IgD-negative memory B cell (primary cell): ENCODE measurements around the gene DIS3L. TPM values are rescaled to one million over a fixed set of nuclear protein-coding genes. Genes with fewer than 3 reads are reported as not detected.
"Not testable (repeated sequence)": the region's sequence is repeated elsewhere in the genome, so short reads cannot be mapped to it uniquely, and the experiment has no call there.

Experiments
- H3K27ac Mint-ChIP-seq, 3 donors: one replicate each; pipeline ENCODE4 v1.8.0; 2020 to 2022; ENCODE audit warnings: mild to moderate bottlenecking in 3 of 3, mixed read lengths in 3 of 3, moderate library complexity in 1 of 3
- H3K27me3 Mint-ChIP-seq: one replicate; pipeline ENCODE4 v1.8.0; 2021; ENCODE audit warnings: mixed read lengths
- H3K36me3 Mint-ChIP-seq: one replicate; pipeline ENCODE4 v1.8.0; 2020; ENCODE audit warnings: mild to moderate bottlenecking, mixed read lengths
- H3K4me1 Mint-ChIP-seq, 3 donors: one replicate each; pipeline ENCODE4 v1.8.0; 2020 to 2022; ENCODE audit warnings: mixed read lengths in 3 of 3, mild to moderate bottlenecking in 1 of 3
- H3K4me3 Mint-ChIP-seq, 4 donors: one replicate each; pipeline ENCODE4 v1.8.0; 2020 to 2022; ENCODE audit warnings: mild to moderate bottlenecking in 4 of 4, mixed read lengths in 4 of 4, moderate library complexity in 3 of 4
- H3K9me3 Mint-ChIP-seq, 3 donors: one replicate each; pipeline ENCODE4 v1.8.0; 2020 to 2021; ENCODE audit warnings: mixed read lengths in 3 of 3, mild to moderate bottlenecking in 1 of 3
- polyA plus RNA-seq: library from polyadenylated mRNA; unstranded; fragments of 300-500 nt; fragmentation: Illumina TruSeq; gene quantifications from one replicate; pipeline ENCODE4 v1.2.3, GENCODE V29; 2021

DIS3L gene
- polyA plus RNA-seq, 1 donor from 2014 or later, result 30.2 TPM

GRCh38 chr15:66381376-66381775, 88.0 kb downstream of the DIS3L start:
- H3K36me3 Mint-ChIP-seq, H3K27me3 Mint-ChIP-seq, H3K4me3 Mint-ChIP-seq, H3K4me1 Mint-ChIP-seq, H3K9me3 Mint-ChIP-seq, H3K27ac Mint-ChIP-seq: not testable (repeated sequence)

Other genes with a start within 250 kb of the DIS3L start
- gene MEGF11, start 39.8 kb upstream of the DIS3L start, polyA plus RNA-seq, result 0.41 TPM
- 4.7 TPM for gene TIPIN, start 63.1 kb downstream of the DIS3L start, polyA plus RNA-seq
- 39.7 TPM for gene MAP2K1, start 93.3 kb downstream of the DIS3L start, polyA plus RNA-seq
- gene SNAPC5, start 204.2 kb downstream of the DIS3L start, polyA plus RNA-seq, result 48.4 TPM
- gene RPL4, start 211.3 kb downstream of the DIS3L start, polyA plus RNA-seq, result 1,406 TPM
- 8.0 TPM for gene ZWILCH, start 211.8 kb downstream of the DIS3L start, polyA plus RNA-seq